Measurements from ENCODE around the gene RPL38.

RPL38 gene

GRCh38 chr17:74233937-74234336, 30.5 kb downstream of the RPL38 start:
- H3K4me3 ChIP-seq (replicated peaks; ENCODE audit: low read depth, low read length): no peak overlapping the region
- TF ChIP-seq, protein P1, sequence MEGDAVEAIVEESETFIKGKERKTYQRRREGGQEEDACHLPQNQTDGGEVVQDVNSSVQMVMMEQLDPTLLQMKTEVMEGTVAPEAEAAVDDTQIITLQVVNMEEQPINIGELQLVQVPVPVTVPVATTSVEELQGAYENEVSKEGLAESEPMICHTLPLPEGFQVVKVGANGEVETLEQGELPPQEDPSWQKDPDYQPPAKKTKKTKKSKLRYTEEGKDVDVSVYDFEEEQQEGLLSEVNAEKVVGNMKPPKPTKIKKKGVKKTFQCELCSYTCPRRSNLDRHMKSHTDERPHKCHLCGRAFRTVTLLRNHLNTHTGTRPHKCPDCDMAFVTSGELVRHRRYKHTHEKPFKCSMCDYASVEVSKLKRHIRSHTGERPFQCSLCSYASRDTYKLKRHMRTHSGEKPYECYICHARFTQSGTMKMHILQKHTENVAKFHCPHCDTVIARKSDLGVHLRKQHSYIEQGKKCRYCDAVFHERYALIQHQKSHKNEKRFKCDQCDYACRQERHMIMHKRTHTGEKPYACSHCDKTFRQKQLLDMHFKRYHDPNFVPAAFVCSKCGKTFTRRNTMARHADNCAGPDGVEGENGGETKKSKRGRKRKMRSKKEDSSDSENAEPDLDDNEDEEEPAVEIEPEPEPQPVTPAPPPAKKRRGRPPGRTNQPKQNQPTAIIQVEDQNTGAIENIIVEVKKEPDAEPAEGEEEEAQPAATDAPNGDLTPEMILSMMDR (IDR thresholded peaks at IDR 0.05; ENCODE audit: low read length, missing control alignments): no peak

DNA sequence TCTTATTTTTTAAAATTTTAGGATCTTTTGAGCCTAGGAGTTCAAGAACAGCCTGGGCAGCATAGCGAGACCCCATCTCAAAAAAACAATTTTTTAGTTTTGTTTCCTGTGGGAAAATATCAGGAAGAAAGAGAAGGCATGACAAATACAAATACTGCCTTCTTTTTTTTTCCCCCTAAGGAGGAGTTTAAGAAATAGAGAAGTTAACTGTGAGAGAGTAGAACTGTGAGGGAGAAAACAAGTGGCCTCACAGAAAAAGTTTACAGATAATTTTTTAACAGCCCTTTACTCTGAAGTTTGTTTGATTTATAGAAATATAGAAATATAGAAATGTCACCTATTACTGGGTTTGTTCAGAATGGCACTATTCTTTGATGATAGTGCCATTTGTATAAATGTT, 31.0 kb downstream of the RPL38 start:
- no peak for DNase-seq (ENCODE audit: low read depth)
- H3K4me3 ChIP-seq (replicated peaks; ENCODE audit: low read depth, low read length): no peak overlapping the region
- TF ChIP-seq, protein P1 (IDR thresholded peaks at IDR 0.05; ENCODE audit: low read length, missing control alignments): no peak

More at GRCh38 chr17:74233937-74234336, 30.5 kb downstream of the RPL38 start:
- DNase-seq (ENCODE audit: low read depth): no peak

DNA sequence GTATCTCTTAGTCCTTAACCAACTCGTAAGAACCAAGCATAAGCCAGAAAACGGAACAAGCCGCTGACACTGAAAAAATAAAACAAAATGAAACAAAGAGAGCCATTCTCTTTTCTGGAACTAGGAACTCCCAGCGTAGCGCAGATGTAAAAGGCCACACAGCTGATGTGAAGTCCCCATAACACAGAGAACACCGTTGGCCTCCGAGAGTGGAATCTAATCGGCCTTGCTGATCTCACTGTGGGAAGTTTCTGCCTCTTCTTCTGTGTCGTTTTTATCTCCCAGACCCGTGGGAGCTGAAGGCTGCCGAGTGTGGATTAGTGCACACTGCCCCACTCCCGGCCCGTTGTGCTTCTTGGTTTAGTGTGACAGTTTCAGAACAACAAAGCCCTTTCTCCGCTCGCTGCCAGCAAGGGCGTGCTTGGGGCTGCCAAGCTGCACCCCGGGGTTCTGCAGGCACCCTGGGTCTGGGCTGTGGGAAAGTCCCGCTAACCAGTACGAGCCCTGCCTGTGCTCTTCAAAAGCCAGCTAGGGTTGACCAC, 31.6 kb downstream of the RPL38 start:
- no peak overlapping the region for H3K4me3 ChIP-seq (replicated peaks; ENCODE audit: low read depth, low read length)
- no peak for DNase-seq (ENCODE audit: low read depth)
- TF ChIP-seq, protein P1 (IDR thresholded peaks at IDR 0.05; ENCODE audit: low read length, missing control alignments): no peak

DNA sequence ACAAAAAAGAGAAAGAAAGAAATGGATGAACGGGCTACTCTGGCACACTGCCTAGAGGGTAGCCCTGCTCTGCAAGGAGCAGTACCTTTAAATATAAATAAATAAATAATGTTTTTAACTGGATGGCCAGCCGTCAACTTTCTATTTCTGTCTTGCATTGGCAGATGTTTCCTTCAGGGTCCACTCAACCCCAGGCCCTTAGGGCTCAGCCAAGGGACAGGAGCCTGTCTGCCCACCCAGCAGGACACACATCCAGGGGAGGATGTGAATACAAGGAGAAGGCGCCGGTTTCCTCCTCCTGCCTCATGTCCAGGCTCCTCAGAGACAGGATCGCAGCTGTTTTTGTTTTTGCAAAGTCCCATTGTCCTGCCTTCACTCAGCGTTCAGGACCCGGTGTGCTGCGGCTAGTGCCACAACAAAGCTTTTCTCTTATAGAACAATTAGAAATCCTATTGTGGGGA, 32.5 kb downstream of the RPL38 start:
- TF ChIP-seq, protein P1 (IDR thresholded peaks at IDR 0.05; ENCODE audit: low read length, missing control alignments): no peak
- no peak for DNase-seq (ENCODE audit: low read depth)
- H3K4me3 ChIP-seq (replicated peaks; ENCODE audit: low read depth, low read length): no peak overlapping the region

- DNase-seq (ENCODE audit: low read depth): no peak
- TF ChIP-seq, protein P1 (IDR thresholded peaks at IDR 0.05; ENCODE audit: low read length, missing control alignments): no peak
- H3K4me3 ChIP-seq (replicated peaks; ENCODE audit: low read depth, low read length): no peak overlapping the region
These were observed 33.8 kb downstream of the RPL38 start for GRCh38 chr17:74237321-74237720.

GRCh38 chr17:74239172-74239571, 35.7 kb downstream of the RPL38 start:
- peak; percentile 80 for DNase-seq (ENCODE audit: low read depth)
- no peak overlapping the region for H3K4me3 ChIP-seq (replicated peaks; ENCODE audit: low read depth, low read length)
- TF ChIP-seq, protein P1 (IDR thresholded peaks at IDR 0.05; ENCODE audit: low read length, missing control alignments): no peak

GRCh38 chr17:74240618-74241205, 37.2 kb downstream of the RPL38 start:
- DNase-seq (ENCODE audit: low read depth): peak; percentile 80
- H3K4me3 ChIP-seq (replicated peaks; ENCODE audit: low read depth, low read length): no peak overlapping the region
- TF ChIP-seq, protein P1 (IDR thresholded peaks at IDR 0.05; ENCODE audit: low read length, missing control alignments): no peak

Data from fibroblast of pulmonary artery (primary cell).